ENCODE measurements around the gene FSD1L.

GRCh38 chr9:105425816-105426433 is 21.9 kb upstream of the FSD1L start:
- TF ChIP-seq POLR2A (IDR thresholded peaks at IDR 0.05) (no peak), CTCF (IDR thresholded peaks at IDR 0.05) (peak in 5 of 6 experiments; percentile 23 to 60 (median 34))

Measured in esophagus squamous epithelium (tissue), 4 donors.